Ramos (cell line): ENCODE data around the gene F2.

ENCODE experiments used
- in situ Hi-C: fragments of 300-500 bp; cut with MboI; formaldehyde crosslinking; loops from one replicate; pipeline ENCODE4 v1.14.3; 2022; ENCODE audit warnings: low sequenced_read_pairs; ENCODE audit not compliant: unreplicated experiment

The F2 gene

DNA sequence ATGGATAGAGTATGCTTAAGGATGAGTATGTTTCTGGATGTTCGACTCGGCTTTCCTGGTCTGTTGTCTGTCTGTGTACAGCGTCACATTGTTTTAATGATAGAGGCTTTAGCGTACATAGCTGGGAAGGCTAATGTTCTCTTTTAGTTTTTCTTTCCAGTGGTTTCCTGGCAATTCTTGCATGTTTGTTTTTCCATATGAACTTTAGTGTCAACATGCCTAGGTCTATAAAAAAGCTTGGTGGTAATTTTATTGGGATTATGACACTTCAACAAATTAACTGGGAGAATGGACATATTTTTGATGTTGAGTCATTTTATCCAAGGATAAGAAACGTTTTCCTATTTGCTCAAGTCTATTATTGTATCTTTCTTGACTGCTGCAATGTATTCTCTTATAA lies 17.6 kb downstream of the F2 start:
- in situ Hi-C loops = no loop called here

DNA sequence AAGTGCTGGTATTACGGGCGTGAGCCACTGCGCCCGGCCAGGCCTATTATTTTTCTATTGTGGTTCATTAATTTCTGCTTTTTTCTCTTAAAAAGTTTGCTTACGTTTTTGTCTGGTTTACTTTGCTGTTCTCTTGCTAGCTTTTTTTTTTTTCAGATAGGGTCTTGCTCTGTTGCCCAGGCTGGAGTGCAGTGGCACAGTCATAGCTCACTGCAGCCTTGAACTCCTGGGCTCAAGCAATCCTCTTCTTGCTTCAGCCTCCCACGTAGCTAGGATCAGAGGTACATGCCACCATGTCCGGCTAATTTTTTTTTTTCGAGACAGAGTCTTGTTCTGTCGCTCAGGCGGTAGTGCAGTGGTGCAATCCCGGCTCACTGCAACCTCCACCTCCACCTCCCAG lies 18.7 kb downstream of the F2 start:
- in situ Hi-C loops = no loop called here

DNA sequence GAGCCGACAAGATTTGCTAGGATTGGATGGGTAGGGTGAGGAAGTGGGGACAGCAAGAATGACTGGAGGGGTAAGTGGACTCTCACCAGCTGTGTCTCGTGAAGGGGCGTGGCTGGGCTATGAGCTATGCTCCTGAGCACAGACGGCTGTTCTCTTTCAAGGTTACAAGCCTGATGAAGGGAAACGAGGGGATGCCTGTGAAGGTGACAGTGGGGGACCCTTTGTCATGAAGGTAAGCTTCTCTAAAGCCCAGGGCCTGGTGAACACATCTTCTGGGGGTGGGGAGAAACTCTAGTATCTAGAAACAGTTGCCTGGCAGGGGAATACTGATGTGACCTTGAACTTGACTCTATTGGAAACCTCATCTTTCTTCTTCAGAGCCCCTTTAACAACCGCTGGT lies 19.9 kb downstream of the F2 start:
- in situ Hi-C loops = no loop called here

DNA sequence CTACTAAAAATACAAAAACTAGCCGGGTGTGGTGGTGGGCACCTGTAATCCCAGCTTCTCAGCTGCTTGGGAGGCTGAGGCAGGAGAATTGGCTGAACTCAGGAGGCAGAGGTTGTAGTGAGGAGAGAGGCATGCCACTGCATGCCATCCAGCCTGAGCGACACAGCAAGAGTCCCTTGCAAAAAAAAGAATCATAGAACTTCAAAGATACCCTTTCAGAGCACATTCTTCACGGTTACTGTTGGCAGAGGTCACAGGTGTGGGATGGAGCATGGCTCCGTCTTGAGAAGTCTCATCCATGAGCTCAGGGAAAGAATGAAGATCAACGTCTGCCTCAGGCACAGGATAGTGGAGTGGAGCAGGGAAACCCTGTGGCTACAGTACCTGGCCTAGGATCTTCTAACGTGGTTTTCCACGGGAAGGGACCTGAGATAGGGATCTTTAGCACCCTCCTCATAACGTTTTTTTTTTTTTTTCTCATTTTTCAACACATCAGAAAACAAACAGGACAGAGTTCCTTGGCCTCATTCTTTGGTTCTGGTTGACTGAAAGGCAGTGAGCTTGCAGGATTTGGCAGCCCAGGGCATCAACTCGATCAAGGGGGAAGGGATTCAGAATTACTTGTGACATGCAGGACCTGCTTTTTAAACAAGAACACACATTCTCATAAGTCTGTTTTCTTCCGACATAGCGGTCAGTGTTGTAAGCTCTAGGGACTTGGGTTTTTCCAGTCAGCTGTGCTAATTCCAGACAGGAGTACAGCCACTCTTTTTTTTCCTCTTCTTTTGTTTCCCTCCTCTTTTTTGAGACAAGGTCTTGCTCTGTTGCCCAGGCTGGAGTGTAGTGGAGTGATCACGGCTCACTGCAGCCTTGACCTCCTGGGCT lies 22.8 kb downstream of the F2 start:
- in situ Hi-C loops = no loop called here

DNA sequence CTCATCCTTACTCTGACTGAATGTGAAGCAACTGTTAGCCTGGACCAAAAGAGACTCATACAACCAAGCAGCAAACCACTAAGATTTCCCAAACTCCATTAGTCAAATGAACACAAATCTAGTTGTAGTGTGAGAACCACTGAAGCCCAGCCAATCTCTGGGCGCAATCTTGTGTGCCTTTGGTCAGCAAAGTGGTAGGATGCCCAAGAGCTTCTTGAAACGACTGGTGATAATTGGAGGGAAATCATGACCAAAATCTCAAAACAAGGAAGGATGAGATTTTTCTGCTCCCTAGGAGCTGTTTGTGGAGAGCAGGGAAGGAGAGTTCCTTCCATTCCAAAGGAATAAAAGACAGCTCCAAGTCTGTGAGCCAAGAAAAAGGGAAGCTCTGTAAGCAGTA lies 24.0 kb downstream of the F2 start:
- in situ Hi-C loops = no loop called here

DNA sequence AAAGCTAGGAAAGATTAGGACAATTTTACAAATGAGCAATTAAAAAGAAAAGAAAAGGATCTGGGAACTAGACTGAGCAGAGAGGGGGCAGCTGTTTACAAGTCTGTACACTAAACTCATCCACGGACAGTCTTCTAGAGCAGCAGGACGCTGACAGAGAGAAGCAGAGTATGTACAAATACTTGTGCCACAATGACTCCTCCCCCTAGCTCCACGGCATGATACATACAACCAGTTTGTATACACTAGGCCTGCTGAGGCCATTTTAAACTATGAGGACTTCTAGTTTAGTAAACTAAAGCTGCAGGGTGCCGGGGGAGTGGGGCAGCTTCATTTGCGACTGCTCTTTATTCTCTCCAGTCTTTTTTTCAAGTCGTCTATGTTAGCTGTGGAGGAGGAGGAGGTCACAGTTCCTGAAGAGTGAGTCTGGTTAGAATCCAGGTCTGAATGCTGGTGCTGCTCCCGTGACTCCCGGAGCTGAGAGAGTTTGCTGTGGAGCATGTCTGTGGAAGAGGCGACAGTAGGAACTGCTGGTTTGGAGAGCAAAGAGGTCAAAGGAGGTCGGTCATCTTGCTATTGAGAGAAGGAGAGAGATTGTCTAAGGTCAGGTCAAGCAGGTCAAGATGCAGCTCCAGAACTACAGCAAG lies 24.8 kb downstream of the F2 start:
- in situ Hi-C loops = no loop called here

DNA sequence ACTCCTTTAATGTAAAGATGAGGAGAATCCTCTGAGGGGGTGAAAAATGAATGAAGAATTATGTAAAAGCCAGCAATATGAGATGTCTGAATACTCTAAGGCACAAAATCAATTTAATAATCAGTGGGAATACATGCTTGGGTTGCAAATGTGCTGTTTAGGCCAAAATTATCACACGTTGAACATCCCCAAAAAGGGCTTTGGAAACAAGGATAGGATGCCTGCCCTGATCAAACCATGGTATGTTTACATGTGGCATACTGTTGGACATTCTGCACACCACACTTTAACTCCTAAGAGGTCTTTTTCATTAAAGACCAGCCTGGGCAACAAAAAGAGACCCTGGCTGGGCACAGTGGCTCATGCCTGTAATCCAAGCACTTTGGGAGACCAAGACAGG lies 26.3 kb downstream of the F2 start:
- in situ Hi-C loops = no loop called here

DNA sequence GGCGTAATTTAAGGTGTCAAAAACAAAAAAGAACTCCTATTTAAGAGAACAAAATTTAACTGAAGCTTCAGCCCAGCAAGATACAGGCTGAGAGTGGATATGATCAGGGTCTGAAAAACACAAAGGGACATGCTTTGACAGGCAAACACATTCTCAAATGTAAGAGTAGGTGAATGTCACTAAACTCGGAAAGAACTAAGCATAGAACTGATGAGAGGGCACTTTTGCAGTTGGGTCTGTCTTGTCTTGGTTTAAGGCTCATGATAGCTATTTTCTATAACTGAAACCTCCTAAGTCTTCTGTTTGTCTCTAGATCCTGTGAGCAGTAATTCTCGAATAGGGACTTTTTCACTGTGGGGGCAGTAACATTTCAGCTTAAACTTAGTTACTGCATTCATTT lies 27.0 kb downstream of the F2 start:
- in situ Hi-C loops = no loop called here

DNA sequence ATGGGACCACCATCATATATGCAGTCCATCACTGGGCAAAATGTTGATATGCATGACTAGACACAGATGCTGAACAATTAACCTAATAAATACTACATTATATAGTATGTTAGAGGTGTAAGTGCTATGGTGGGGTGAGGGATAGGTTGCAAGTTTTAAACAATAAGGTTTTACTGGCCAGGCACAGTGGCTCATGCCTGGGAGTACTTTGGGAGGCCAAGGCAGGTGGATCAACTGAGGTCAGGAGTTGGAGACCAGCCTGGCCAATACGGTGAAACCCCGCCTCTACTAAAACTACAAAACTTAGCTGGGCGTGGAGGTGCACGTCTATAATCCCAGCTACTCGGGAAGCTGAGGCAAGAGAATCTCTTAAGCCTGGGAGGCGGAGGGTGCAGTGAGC lies 28.1 kb downstream of the F2 start:
- in situ Hi-C loops = no loop called here

DNA sequence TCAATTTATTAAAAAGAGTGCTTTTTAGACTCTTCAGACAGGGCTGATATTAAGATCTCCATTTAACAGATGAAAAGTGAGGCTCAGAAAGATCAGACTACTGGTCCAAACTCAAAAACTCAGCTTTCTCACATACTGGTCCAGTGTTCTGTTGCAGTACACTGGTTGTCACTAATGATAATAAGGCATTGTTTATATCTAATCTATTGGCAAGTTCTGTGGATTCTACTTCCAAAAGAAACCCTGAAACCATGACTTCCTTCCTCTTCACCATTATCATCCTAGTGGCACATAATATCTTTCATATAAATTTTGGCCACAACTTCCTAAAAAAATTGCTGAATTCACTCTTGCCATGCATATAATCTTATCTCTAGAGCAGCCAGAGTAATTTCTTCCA lies 36.9 kb downstream of the F2 start:
- in situ Hi-C loops = loop anchor here (25.0 kb wide), 1 partner anchor 981 kb away; no protein-coding TSS in a partner anchor

DNA sequence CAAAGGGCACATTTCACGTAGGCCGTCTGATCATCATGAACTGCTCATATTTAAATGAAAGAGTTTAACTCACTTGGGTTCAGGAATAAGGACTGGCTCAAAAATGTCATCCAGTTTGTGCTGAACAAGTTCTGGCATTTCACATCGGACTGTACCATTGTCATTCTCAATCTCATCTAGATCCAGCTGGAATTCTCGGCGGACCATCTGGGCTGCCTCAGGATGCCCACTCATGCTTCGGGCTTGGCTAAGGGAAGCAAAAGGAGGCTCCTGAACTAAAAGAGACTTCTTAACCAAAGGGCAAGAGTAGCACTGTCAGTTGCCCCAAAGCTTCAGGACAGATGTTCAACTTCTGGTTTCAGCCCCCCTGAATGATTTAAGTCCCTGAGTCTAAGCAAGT lies 40.2 kb downstream of the F2 start:
- in situ Hi-C loops = loop anchor here (25.0 kb wide), 1 partner anchor 978 kb away; no protein-coding TSS in a partner anchor

DNA sequence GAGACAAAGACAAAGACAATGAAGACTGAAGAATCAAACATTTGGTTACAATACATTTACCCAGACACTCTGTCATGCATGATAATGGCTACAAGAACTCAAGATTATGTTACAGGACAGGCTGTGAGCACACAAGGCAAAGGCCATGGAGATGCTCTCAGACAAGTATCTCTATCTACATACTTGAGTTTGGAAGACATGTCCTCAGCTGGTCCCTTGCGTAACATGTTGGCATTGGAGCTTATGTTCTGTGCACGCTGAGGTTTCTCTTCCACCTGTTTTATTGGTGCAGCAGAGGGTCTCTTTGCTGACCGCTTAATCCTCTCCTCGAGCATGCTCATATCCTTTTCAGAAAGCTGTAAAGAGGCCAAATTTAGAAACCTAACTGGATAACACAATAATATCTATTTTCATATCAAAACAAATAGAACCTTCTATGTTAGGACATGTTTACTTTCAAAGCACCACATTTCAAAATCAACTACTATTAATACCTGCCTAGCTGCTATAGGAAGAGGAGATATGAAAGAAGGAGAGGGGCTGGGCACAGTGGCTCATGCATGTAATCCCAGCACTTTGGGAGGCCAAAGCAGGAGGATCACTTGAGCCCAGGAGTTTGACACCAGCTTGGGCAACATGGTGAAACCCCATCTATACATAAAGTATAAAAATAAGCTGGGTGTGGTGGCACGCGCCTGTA lies 41.6 kb downstream of the F2 start:
- in situ Hi-C loops = loop anchor here (25.0 kb wide), 1 partner anchor 977 kb away; no protein-coding TSS in a partner anchor

DNA sequence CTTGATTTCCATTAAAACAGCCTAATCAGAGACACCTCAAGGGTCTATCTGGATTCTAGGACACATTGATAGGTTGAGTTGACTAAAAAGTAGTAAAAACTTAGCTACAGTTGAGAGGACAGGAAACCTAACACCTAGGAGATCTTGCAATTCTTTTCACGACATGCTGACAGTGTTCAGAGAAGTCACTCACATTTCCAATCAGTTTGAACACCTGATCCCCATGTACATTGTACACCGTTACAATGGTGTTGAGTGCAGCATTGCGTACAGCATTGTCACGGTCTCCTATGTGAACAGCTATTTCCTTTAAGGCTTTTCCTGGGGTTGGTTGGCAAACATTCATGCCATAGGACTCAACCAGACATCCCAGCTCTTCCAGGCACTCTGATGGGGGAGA lies 42.8 kb downstream of the F2 start:
- in situ Hi-C loops = loop anchor here (25.0 kb wide), 1 partner anchor 975 kb away; no protein-coding TSS in a partner anchor

DNA sequence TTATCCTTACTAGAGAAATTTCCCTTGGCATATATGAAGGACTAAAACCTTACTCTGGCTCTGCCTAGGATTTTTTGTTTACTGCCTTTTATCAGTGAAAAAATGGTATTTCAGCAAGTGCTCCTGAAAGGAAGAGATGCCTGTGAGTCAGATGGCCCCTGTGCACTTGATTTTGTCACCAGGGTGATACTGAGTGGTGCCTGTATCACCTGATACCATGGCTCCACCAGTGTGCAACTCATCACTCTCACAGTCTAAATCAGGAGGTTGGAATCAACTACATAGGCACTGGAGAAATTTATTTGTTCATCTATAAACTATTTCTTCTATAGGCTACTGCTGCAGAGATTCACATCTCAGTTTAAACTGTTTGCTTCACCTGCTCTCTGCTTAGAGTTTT lies 43.2 kb downstream of the F2 start:
- in situ Hi-C loops = loop anchor here (25.0 kb wide), 1 partner anchor 975 kb away; no protein-coding TSS in a partner anchor

DNA sequence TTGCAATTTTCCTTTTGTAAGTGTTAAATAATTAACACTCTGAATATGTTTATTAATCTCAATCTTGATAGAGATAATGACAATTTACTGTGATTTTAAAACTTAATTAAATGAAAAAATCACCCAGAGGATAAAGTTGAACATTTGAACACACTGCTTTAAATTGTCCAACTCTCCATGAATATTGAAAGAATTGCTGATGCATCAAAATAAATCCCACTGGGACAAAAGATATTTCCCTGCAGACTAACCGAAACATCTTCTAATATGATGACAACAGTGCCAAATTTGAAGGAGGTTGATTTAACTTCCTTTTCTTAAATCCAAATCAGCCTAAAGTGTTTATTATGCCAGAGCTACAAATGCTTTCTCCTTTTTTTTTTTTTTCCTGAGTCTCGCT lies 47.6 kb downstream of the F2 start:
- in situ Hi-C loops = loop anchor here (25.0 kb wide), 1 partner anchor 971 kb away; no protein-coding TSS in a partner anchor

DNA sequence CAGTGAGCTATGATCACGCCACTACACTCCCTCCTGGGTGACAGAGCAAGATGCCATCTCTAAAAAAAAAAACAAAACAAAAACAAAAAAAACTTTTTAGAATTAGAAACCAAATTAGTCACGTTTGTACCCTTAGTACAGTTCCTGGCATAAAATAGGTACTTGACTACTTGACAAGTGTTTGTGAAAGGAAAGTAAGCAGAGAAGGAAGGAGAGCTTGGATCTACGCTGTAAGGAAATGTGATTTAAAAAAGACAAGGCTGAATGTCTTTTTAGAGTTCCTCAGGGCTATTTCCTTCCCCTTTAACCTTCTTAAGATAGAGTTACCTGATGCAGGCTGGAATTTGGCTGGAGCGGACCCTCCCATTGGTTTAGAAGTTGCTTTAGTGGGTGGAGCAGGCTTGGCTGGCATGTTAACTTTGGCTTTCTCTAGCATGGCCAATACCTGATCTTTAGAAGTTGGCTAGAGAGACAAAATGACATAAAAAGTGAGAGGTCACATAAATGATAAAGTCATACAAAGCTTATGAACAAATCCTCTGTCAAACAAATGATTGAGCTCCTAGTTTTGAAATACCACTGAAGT lies 50.7 kb downstream of the F2 start:
- in situ Hi-C loops = loop anchor here (25.0 kb wide), 1 partner anchor 968 kb away; no protein-coding TSS in a partner anchor

DNA sequence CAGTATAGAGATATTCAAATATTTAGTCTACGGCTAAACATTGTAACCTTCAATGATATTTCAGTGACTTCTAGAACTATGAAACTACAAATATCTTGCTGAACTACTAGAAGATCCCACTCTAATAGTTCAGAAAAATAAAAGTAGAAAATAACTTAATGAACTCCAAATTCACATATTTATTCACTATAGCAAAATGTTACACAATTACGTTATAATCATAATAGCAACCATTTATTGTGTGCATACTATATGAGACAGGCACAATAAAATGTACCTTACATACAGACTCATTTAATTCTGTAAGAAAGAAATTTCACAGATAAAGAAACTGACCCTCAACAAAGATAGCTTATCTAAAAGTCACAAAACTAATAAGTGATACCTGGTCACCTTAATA lies 57.9 kb downstream of the F2 start:
- in situ Hi-C loops = no loop called here

DNA sequence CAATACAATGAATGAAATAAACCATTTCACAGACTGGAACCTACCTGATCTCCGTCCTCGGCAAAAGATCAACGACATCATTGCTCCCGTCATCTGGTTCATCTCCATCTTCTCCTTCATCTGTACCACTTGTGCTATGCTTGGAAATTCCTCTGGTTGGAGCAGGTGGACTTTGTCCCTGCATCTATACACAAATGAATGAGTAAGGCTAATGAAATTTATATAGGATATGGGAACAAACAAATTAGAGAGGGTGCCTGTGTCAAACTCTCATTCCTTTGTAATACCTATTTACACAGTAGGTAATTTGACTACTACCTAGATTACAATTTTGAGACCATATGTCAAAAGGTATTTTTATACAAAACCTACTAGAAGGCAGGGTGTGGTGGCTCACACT lies 59.4 kb downstream of the F2 start:
- in situ Hi-C loops = no loop called here
